ENCODE measurements around the gene TBC1D5. TPM values are rescaled to one million over a fixed set of nuclear protein-coding genes. Genes with fewer than 3 reads are reported as not detected.
"Not testable (repeated sequence)": the region's sequence is repeated elsewhere in the genome, so short reads cannot be mapped to it uniquely, and the experiment has no call there.

TBC1D5 gene
- total RNA-seq, 1 donor from 2014 or later, result 48.1 TPM

- Histone ChIP-seq H3K9me3 (no peaks in the 10 kb centered on the region), H3K27me3 (no peaks in the 10 kb centered on the region), H3K4me1 (no peaks in the 10 kb centered on the region), H3K27ac (no peak overlapping the region), H3K4me3 (no peak overlapping the region), H3K36me3 (no peaks in the 10 kb centered on the region)
- no peak for TF ChIP-seq POLR2A (IDR thresholded peaks at IDR 0.05)
- TF ChIP-seq CTCF (IDR thresholded peaks at IDR 0.05), result no peak
- no peak for TF ChIP-seq POLR2AphosphoS5 (IDR thresholded peaks at IDR 0.05; ENCODE audit: insufficient read depth in 1 of 2, low read depth in 1 of 2)
- intact Hi-C loops (cut with DNase I), result no loop called here
- no peak for DNase-seq (ENCODE audit: extremely low spot score in 2 of 2)
Measured at GRCh38 chr3:17656264-17656663, 86.2 kb downstream of the TBC1D5 start.

GRCh38 chr3:17655743-17656142, 86.7 kb downstream of the TBC1D5 start:
- no peaks in the 10 kb centered on the region for H3K9me3 ChIP-seq
- no peaks in the 10 kb centered on the region for H3K4me1 ChIP-seq
- no peak overlapping the region for H3K4me3 ChIP-seq
- DNase-seq (ENCODE audit: extremely low spot score in 2 of 2), result no peak
- H3K27ac ChIP-seq, result no peak overlapping the region
- intact Hi-C loops (cut with DNase I), result no loop called here
- no peaks in the 10 kb centered on the region for H3K36me3 ChIP-seq
- TF ChIP-seq POLR2AphosphoS5 (IDR thresholded peaks at IDR 0.05; ENCODE audit: insufficient read depth in 1 of 2, low read depth in 1 of 2), result no peak
- TF ChIP-seq POLR2A (IDR thresholded peaks at IDR 0.05), result no peak
- no peak for TF ChIP-seq CTCF (IDR thresholded peaks at IDR 0.05)
- H3K27me3 ChIP-seq, result no peaks in the 10 kb centered on the region

- H3K27ac ChIP-seq; H3K27me3 ChIP-seq; H3K36me3 ChIP-seq; H3K9me3 ChIP-seq; intact Hi-C loops (cut with DNase I); H3K4me1 ChIP-seq; H3K4me3 ChIP-seq; DNase-seq (ENCODE audit: extremely low spot score in 2 of 2): not testable (repeated sequence)
Measured at GRCh38 chr3:17649748-17650147, 92.7 kb downstream of the TBC1D5 start.

GRCh38 chr3:17648630-17649355, 93.6 kb downstream of the TBC1D5 start:
- DNase-seq (ENCODE audit: extremely low spot score in 2 of 2); H3K9me3 ChIP-seq; H3K4me1 ChIP-seq; H3K36me3 ChIP-seq; intact Hi-C loops (cut with DNase I); H3K27me3 ChIP-seq; H3K27ac ChIP-seq; H3K4me3 ChIP-seq: not testable (repeated sequence)

- H3K4me1 ChIP-seq, result peaks cover 6% of the 10 kb centered on the region
- H3K27ac ChIP-seq, result no peak overlapping the region
- no peak for DNase-seq (ENCODE audit: extremely low spot score in 2 of 2)
- no peak overlapping the region for H3K4me3 ChIP-seq
- TF ChIP-seq POLR2A (IDR thresholded peaks at IDR 0.05) (no peak), CTCF (IDR thresholded peaks at IDR 0.05) (peak in 2 of 3 experiments; percentile 4 to 47), POLR2AphosphoS5 (IDR thresholded peaks at IDR 0.05; ENCODE audit: insufficient read depth in 1 of 2, low read depth in 1 of 2) (no peak)
- H3K9me3 ChIP-seq, result no peaks in the 10 kb centered on the region
- intact Hi-C loops (cut with DNase I), result no loop called here
- H3K27me3 ChIP-seq, result no peaks in the 10 kb centered on the region
- no peaks in the 10 kb centered on the region for H3K36me3 ChIP-seq
Measured at GRCh38 chr3:17645074-17645698, 97.2 kb downstream of the TBC1D5 start.

- no peak overlapping the region for H3K4me3 ChIP-seq
- H3K36me3 ChIP-seq, result no peaks in the 10 kb centered on the region
- no peak for DNase-seq (ENCODE audit: extremely low spot score in 2 of 2)
- peaks cover 14% of the 10 kb centered on the region for H3K4me1 ChIP-seq
- H3K27ac ChIP-seq, result no peak overlapping the region
- no peaks in the 10 kb centered on the region for H3K27me3 ChIP-seq
- H3K9me3 ChIP-seq, result no peaks in the 10 kb centered on the region
- intact Hi-C loops (cut with DNase I), result no loop called here
- no peak for TF ChIP-seq POLR2AphosphoS5 (IDR thresholded peaks at IDR 0.05; ENCODE audit: insufficient read depth in 1 of 2, low read depth in 1 of 2)
- no peak for TF ChIP-seq CTCF (IDR thresholded peaks at IDR 0.05)
- TF ChIP-seq POLR2A (IDR thresholded peaks at IDR 0.05), result no peak
Measured at GRCh38 chr3:17643691-17644090, 98.7 kb downstream of the TBC1D5 start.

All from vagina (tissue), 2 donors.